ENCODE results near the gene ELP2.
"Not testable (repeated sequence)": the region's sequence is repeated elsewhere in the genome, so short reads cannot be mapped to it uniquely, and the experiment has no call there.

ELP2 gene

DNA sequence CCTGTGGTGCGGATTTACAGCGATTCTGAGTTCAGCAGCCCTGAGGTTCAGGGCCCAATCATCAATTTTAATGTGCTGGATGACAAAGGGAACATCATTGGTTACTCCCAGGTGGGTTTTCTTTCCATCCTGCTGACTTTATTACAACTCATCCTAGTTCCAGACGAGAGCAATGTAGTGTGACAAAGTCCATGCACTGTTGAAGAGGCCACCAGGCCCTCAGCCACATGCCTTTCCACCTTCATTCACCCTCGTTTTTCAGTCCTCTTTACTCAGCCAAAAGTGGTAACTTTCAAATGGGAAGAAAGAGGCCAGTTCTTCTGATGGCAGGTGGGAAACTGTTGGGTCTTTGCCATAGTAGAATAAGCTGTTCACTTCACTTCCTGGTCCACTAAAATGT, 75.5 kb downstream of the ELP2 start:
- TF ChIP-seq, protein P1, sequence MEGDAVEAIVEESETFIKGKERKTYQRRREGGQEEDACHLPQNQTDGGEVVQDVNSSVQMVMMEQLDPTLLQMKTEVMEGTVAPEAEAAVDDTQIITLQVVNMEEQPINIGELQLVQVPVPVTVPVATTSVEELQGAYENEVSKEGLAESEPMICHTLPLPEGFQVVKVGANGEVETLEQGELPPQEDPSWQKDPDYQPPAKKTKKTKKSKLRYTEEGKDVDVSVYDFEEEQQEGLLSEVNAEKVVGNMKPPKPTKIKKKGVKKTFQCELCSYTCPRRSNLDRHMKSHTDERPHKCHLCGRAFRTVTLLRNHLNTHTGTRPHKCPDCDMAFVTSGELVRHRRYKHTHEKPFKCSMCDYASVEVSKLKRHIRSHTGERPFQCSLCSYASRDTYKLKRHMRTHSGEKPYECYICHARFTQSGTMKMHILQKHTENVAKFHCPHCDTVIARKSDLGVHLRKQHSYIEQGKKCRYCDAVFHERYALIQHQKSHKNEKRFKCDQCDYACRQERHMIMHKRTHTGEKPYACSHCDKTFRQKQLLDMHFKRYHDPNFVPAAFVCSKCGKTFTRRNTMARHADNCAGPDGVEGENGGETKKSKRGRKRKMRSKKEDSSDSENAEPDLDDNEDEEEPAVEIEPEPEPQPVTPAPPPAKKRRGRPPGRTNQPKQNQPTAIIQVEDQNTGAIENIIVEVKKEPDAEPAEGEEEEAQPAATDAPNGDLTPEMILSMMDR (IDR thresholded peaks at IDR 0.05; ENCODE audit: control extremely low read depth, extremely low read depth, low read depth, missing control alignments), result no peak
- DNase-seq (ENCODE audit: extremely low spot score), result no peak
- ChIA-PET CTCF (no interaction called here), POLR2A (no interaction called here)

DNA sequence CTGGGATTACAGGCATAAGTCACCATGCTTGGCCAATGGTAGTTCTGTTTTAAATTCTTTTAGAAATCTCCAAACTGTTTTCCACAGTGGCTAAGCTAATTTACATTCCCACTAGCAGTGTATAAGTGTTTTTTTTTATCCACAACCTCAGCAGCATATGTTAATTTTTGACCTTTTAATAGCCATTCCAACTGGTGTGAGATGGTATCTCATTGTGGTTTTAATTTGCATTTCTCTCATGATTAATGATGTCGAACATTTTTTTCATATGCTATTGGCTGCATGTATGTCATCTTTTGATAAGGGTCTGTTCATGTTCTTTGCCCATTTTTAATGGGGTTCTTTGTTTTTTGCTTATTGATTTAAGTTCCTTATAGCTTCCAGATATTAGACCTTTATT, 77.6 kb downstream of the ELP2 start:
- no peak for DNase-seq (ENCODE audit: extremely low spot score)
- ChIA-PET POLR2A (no interaction called here), CTCF (interaction anchor here (1.3 kb wide), 1 partner anchor 77 kb away, joined by 3 read pairs; no protein-coding TSS in a partner anchor)
- TF ChIP-seq, protein P1 (IDR thresholded peaks at IDR 0.05; ENCODE audit: control extremely low read depth, extremely low read depth, low read depth, missing control alignments), result no peak

- POLR2A ChIA-PET; DNase-seq (ENCODE audit: extremely low spot score); CTCF ChIA-PET: not testable (repeated sequence)
Observed at GRCh38 chr18:36207969-36208368, 78.3 kb downstream of the ELP2 start.

GRCh38 chr18:36211612-36212065, 81.9 kb downstream of the ELP2 start:
- TF ChIP-seq, protein P1 (IDR thresholded peaks at IDR 0.05; ENCODE audit: control extremely low read depth, extremely low read depth, low read depth, missing control alignments), result no peak
- ChIA-PET CTCF (interaction anchor here (1.3 to 1.6 kb wide), 2 partner anchors 13 to 57 kb away, joined by 3 to 4 read pairs; no protein-coding TSS in a partner anchor), POLR2A (no interaction called here)
- no peak for DNase-seq (ENCODE audit: extremely low spot score)

DNA sequence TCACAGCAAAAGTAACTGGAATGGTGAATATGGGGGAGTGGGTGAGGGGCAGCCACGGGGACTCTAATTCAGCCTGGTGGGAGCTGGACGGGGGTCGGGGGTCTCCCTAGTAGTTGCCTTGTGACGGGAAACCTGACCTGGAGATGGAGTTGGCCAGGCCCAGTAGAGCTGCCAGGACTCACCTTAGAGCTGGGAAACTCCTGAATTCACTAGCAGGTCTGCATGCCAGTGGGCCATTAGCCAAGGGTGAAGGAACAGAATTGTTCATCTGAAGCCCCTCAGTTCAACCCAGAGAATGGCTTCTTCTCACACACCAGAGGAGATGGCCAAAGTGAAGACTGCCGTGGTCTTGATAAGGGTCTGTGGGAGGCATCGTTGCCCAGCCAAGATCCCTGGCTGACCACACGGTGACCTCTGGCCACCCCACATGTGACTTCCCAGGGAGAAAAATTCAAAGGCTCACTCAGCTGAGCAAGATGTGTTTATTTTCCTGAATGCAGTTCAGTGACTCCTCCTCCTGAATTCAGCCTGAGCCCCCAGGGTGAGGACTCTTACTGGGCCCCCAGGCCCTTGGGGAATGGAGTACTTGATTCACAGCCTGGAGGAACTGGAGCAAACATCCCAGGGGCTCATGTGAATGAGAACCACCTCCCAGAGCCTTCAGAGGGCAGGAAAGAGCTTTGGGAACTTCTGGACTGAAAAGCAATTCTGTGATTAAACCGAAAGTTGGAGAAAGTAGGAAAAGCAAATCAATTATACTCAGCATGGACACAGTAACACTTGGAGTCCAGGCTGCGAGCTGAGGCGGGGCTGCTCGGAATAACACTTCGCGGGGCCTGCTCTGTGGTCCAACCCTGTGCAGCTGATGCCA, 82.8 kb downstream of the ELP2 start:
- DNase-seq (ENCODE audit: extremely low spot score), result no peak
- ChIA-PET POLR2A (no interaction called here), CTCF (interaction anchor here (1.3 kb wide), 1 partner anchor 56 kb away, joined by 3 read pairs; no protein-coding TSS in a partner anchor)
- TF ChIP-seq, protein P1 (IDR thresholded peaks at IDR 0.05; ENCODE audit: control extremely low read depth, extremely low read depth, low read depth, missing control alignments), result no peak

- DNase-seq (ENCODE audit: extremely low spot score), result no peak
- ChIA-PET POLR2A (no interaction called here), CTCF (no interaction called here)
- TF ChIP-seq, protein P1 (IDR thresholded peaks at IDR 0.05; ENCODE audit: control extremely low read depth, extremely low read depth, low read depth, missing control alignments), result no peak
Observed at GRCh38 chr18:36214811-36215210, 85.1 kb downstream of the ELP2 start.

- TF ChIP-seq, protein P1 (IDR thresholded peaks at IDR 0.05; ENCODE audit: control extremely low read depth, extremely low read depth, low read depth, missing control alignments), result no peak
- no peak for DNase-seq (ENCODE audit: extremely low spot score)
- POLR2A ChIA-PET, result no interaction called here
- CTCF ChIA-PET, result no interaction called here
Observed at GRCh38 chr18:36215577-36215976, 85.9 kb downstream of the ELP2 start.
